22Rv1 (cell line): ENCODE results near the gene SLC35G6.

Experiments
- H3K27ac ChIP-seq: fragments of 450-650 bp; 2 replicates; pipeline ENCODE4 v1.5.1; 2017
- CTCF ChIP-seq: fragments of 450-650 bp; IDR thresholded peaks from 2 replicates; pipeline ENCODE4 v1.5.1; 2017; ENCODE audit warnings: mild to moderate bottlenecking
- ZFX ChIP-seq: fragments of 450-650 bp; IDR thresholded peaks from 2 replicates; pipeline ENCODE4 v1.6.1; 2017; ENCODE audit warnings: antibody characterized with exemption, borderline replicate concordance

SLC35G6 gene

DNA sequence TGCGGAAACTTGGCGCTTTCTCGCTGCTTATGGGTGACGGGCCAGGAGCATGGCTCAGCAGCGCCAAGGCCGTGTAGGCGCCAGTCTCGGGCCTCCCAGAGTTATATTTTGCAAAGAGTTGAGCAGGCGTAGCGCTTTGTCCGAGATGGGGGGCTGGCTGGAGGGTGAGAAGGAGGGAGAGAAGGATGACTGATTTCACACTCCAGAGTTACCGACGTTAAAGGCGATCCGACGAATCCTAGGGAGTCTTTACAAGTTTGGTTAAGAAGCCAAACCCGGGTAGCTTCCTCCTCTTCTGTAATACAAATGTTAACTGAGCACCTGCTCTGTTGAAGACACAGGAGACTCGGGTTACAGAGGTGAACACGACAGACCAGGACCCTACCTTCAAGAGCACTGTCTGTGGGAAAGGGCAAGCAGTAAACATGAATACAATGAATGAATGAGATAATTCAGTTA, 3.7 kb downstream of the SLC35G6 start:
- H3K27ac ChIP-seq, result peak overlapping the region; percentile 97
- TF ChIP-seq ZFX (no peak), CTCF (0 out of 2 replicates have a peak, but pooled peaks have one; percentile 34)

GRCh38 chr17:7486181-7486580, 4.9 kb downstream of the SLC35G6 start:
- TF ChIP-seq ZFX, result no peak
- TF ChIP-seq CTCF, result no peak
- peak overlapping the region; percentile 97; the same call in 1 of the 2 replicates for H3K27ac ChIP-seq

DNA sequence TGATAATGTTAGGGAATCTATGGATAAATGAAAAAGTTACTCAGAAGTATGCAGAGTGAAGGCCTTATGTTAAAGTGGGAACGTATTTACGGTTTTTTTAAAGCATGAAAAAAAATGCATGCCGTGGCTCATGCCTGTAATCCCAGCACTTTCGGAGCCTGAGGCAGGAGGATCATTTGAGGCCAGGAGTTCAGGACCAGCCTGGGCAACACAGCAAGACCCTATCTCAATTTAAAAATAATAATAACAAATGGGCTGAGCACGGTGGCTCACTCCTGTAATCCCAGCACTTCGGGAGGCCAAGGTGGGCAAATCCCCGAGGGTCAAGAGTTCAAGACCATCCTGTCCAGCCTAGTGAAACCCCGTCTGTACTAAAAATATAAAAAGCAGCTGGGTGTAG, 8.9 kb downstream of the SLC35G6 start:
- TF ChIP-seq ZFX (no peak), CTCF (no peak)

GRCh38 chr17:7491583-7491982, 10.3 kb downstream of the SLC35G6 start:
- TF ChIP-seq ZFX (no peak), CTCF (no peak)
- H3K27ac ChIP-seq, result peak overlapping the region; percentile 15; the same call in 1 of the 2 replicates

More for the DNA sequence above, 8.9 kb downstream of the SLC35G6 start:
- H3K27ac ChIP-seq, result no peak overlapping the region

DNA sequence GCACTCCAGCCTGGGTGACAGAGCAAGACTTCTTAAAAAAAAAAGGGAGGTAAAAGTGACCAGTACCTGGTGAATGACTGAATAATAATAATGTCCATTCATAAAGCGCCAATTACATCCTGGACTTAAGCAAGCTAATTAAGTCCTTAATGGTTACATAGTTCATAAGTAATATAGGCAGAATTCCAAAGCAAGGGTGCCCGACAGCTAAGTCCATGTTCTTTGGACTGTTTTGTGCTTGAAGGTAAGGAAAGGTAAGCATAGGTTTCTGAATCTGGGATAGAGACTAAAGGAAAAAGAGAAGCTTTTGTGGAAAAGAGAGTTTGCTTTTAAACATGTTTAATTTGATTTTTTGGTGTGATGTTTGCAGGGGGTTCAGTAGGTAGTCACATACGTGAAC, 12.7 kb downstream of the SLC35G6 start:
- TF ChIP-seq CTCF (no peak), ZFX (no peak)
- H3K27ac ChIP-seq, result no peak overlapping the region

- H3K27ac ChIP-seq, result no peak overlapping the region
Measured at GRCh38 chr17:7495906-7496434, 14.7 kb downstream of the SLC35G6 start.

More at GRCh38 chr17:7495906-7496434, 14.7 kb downstream of the SLC35G6 start:
- TF ChIP-seq CTCF, result no peak
- no peak for TF ChIP-seq ZFX
